ENCODE results near the gene SFTA2.

GRCh38 chr6:30897882-30898281 lies 34.1 kb downstream of the SFTA2 start:
- no peak for TF ChIP-seq CTCF (IDR thresholded peaks at IDR 0.05)
- TF ChIP-seq POLR2A (IDR thresholded peaks at IDR 0.05): no peak
